Amygdala (tissue), 56 donors: ENCODE data around the gene MRPL43.
A peak's percentile ranks its signal among the peaks of the same experiment; 100 is the strongest.

Experiments used
- DNase-seq, 56 donors: peaks; one replicate each; lab custom pipeline; 2025; lab: John Stamatoyannopoulos, UW

Gene MRPL43

DNA sequence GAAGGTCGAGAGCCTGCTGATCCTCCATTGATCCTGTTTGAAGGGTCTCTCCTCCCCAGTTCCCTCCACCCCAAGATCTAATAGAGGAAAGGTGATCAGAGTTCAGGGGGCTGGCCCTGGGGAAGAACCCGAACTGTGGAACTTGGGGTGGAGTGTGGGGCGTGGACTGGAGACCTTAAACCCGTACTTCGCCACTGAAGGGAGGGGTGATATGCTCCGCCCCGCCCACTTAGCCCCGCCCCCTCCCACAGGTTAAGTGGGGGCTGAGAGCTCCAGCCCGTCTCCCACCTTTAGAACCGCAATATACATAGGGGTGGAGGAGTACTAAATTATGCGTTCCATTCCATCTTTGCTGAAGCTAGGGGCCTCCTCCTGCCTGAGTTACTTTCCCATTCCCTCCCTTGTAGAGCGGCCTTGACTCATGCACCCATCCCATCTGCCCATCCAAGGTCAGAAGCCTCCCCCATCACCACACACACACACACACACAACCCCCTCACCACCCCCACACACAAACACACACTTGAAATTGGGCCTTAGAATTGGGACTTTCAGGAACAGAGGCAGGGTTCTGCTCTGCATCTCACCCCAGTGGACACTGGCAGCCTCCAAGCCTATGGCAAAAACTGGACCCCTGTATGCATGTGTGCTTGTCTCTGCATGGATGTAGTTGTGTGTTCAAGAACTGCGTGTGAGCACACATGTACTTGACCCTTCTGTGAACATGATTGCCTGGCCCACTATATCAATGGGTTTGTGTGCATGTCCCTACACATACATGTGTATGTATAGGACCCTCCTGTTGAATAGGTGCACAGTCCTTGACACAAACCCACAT lies 17.0 kb downstream of the MRPL43 start:
- peak in 1 of 56 donors; percentile 37 for DNase-seq

DNA sequence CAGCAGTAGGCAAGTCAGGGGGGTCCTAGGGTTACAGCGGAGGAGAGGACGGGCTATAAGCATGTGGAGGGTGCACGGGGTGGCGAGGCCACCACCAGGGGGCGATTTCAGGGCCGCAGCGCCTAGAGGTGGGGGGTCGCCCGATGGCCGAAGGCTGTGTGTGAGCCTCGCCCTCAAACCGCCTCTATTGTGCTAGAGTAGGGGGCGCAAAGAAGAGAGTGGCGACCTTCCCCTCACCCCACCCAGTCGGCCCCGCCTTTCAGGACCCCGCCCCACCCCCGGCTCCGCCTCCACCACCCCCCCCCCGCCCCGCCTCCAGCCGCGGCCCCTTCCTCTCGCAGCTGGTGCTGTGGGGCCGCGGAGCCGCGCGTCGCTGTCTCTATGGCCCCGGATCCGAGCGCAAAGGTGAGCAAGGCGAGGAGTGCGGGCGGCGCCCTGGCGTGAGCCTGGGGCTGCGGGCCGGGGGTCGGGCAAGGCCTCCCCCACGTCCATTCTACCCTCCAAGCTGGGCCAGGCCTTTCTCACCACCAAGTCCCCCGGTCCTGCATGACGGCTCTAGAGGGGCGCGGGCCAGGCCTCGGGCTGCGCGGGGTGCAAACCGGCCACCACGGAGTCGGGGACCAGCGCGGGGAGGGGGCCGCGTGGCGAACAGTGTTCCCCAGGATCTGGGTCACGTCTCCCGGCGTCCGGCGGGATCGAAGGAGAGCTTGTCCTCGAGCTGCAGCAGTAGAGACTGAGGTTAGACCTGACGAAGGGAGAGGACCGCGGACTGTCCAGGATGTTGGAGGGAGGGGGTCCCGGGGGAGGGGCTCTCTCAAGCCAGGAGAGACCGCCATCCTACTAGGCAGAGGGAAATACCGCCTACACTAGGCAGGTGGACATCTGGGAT lies 17.9 kb downstream of the MRPL43 start, which contains the start of gene SEMA4G:
Gene SEMA4G, plus strand, starts transcription at position 318 of the 889 bp plus-strand sequence. CDS start 3,409 bp downstream, outside the sequence.
- peak in 15 of 56 donors; percentile 9 to 57 (median 29) for DNase-seq

DNA sequence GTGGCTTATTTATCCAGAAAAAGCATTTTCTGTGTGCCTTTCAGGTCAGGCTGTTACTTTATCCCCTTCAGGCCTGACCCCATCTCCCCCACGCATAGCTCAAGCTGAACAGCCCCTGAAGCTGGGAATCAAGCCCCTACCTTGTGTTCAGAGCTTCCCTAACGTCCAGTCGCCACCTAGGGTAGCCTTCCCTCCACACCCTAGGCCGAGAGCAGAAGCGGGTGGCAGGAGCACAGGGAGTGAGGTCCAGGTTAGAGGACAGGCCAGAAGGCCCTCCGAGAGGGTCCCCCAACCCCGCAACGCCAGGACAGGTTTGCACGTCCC lies 18.5 kb downstream of the MRPL43 start:
- DNase-seq = no peak

DNA sequence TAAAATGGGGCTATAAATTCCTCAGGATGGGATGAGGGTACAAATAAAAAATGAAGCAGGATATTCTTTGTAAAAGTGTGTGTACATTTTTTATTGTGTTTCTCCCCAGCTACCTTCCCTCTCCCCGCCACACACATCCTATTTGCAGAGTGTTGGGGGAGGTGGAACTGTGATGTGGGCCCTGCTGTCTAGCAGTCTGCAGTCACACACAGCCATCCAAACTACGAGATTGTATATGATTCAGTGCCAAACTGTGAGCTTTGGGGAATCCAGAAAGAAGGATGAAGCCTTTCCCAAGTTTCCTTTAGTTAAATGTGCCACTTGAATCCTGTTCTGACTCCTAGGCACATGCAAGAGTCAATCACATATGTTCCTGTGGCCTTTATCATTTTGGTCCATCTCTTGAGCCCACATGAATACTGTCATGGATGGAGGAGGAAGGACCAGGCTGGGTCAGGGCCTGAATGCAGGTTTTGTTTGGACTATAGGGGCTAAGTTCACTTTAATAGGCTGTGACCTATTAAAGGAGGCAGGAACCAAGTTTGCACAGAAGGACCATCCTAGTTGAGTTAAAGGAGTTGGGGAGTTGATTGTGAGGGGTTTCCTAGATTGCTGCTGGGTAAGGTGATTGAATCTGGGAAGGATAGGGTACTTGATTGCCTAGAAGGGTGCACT lies 19.1 kb downstream of the MRPL43 start:
- peak in 4 of 56 donors; percentile 6 to 22 (median 16) for DNase-seq

DNA sequence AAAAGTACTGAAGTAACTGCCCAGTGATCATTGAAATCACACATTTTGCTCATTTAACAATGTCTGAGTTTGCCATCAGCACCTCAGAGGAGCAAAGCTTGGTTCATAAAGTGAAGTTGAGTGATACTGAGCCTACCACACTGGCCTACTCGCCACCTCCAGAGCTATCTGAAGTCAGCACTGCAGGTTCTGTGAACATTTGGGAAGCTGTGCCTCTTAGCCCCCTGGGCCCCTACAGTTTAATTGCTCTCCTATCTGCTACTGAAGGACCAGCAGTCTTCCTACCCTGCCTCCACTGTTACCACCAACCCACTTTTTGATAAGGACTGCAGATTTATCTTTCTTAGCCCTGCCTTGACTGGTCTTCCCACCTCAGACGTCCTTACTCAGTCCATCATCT lies 20.0 kb downstream of the MRPL43 start:
- DNase-seq = no peak

DNA sequence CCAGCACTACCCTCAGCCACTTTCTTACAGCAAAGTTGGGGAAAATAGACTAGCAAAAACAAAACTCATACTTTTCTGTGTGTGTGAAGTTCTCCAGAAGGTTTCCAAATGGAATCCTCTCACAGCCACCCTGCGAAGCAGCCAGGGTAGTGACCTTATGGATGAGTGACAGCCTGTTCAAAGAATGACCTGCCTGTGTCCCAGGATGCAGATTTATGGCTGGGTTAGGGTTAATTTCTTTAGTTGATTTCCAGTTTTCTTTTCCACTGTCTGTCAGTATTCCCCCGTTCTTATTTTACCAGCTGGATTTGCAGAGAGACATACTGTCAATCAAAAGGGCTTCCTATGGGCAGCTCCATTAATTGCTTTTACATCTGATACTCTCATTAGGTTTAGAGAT lies 20.4 kb downstream of the MRPL43 start:
- DNase-seq = no peak

DNA sequence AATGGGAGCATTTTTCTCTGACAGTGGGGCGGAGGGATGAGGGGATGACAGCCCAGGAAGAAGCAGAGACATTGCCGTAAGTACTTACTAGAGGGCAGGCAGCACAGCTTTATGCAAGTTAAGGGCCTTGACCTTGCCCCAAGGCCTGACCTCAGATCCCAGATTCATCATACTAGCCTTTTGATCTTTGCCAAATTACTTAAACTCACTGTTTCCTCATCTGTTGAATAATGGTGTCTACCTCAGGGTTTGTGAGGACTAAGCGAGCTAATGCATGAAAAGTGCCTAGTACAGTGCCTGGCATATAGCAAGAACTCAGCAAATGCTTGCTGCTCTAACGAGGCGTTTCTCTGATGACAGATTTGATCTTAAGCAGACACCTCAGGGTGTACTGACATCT lies 21.5 kb downstream of the MRPL43 start:
- no peak for DNase-seq

DNA sequence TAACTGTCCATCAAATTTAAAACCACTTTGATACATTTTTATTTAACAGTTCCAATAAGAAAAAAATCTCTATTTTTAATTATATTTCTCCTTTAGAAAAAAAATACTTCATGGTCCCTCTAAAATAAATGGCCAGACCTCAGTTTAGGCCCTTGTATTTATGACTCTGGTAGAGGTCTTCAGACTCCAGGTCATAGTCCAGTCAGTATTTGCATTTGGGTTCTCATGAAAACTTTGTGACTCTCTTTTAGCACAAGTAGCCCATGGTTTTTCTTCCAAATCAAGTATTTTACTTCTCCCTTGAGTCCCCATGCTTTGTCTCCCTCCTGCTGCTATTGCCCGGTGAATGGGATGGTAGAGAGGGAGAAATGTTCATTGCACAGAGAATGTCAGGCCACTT lies 23.5 kb downstream of the MRPL43 start:
- DNase-seq = no peak

DNA sequence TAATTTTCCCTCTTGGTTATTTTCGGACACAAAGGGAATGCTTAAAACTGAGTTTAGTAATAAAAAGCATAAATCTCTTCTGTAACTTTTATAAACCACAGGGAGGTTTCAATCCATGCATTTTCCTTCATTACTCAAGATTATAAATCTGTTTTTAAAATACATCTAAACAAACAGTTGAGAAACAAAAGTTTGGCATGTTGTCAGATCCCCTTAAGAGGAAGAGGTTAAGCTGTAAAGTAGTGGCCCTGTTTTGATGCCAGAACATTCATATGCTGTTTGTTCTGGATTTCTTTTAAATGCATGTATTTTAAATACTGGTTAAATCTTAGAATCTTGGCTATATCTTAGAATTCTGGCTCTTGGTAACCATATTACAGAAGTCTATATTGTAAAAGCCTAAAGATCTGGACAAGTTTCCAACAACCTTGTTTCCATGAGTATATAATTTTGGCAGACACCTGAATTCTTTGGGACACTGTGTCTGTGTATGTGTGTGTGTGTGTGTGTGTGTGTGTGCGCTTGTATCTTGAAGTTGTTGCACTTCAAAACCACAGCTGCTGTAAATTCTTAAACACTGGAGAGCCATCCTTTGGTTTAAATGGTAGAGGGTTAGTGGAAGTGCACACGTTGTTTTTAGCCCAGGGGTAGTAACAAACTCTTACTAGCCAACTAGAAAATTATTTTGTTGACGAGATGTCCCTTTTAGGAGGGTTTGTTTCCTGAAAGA lies 24.8 kb downstream of the MRPL43 start:
- DNase-seq = no peak

DNA sequence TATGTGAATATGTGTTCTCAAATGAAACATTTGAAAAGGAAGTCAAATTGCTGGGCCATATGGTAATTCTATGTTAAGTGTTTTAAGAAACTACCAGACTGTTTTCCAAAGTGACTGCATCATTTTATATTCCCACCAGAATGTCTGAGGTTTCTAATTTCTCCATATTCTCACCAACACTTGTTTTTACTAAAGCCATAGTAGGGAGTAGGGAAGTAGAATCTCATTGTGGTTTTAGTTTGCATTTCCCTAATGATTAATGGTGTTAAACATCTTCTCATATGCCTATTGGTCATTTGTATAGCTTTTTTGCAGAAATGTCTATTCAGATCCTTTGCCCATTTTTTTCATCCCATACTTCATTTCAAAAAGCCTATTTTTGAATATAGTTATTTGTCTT lies 27.0 kb downstream of the MRPL43 start:
- DNase-seq = no peak

DNA sequence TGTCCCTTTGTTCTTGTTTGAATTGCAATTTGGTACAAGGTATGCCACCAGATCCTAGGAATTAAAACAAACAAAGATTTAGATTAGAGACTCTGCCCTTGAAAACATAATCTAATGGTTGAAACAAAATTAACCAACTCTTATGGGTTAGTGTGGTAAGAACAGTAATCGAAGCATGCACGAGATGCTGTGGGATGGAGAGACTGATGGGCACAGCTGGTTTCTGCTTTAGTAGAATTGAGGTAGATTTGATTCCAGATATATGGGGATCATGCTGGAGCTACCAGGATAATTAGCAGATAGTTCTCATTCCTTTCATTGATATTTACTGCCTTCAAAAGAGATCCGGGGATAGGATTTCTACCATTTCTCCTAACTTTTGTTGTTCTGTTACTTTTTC lies 38.4 kb downstream of the MRPL43 start:
- no peak for DNase-seq

DNA sequence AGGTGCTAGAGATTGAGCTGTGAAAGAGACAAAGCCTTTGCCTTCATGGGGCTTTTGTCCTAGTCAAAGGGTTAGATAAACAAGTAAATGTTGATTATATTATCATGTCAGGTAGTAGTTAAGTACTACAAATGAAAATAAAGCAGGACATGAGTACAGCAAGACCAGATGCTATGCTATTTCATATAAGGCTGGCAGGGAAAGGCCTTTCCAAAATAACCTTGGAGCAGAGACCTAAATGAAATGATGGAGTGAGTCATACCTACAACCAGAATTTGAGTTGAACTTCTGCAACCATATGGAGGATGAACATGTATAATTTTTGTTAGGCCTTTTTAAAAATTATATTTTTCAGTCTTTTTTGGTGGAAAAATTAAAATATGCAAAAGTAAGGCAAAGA lies 41.5 kb downstream of the MRPL43 start:
- DNase-seq = no peak

DNA sequence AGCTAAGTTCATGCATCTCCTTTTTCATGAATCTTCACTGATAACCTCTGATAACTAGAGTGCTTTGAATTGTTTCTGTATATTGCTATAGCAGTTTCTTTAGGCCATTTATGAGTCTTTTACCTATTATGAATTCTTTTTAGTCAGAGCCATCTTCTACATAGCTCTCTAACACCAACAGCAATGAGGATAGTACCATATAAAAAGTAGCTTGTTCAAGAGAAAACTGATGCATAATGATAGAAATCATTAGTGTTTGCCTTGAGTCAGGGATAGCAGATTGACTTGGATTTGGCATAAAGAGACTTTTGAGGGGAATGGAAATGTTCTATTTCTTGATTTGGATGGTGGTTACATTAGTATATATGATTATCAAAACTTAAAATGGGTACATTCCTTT lies 43.8 kb downstream of the MRPL43 start:
- DNase-seq = no peak

DNA sequence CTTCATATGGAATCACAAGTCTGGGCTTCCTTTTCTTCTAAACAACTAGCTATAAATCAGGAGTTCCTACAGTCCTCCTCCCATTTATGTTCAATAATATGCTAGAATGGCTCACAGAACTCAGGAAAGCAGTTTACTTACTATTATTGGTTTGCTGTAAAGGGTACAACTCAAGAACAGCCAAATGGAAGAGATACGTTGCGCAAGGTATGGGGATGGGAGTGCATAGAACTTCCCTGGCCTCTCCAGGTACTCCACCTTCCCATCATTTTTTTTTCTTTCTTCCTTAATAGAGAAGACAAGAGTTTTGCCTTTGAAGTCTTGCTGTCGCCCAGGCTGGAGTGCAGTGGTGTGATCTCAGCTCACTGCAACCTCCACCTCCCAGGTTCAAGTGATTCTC lies 45.1 kb downstream of the MRPL43 start:
- DNase-seq = no peak

DNA sequence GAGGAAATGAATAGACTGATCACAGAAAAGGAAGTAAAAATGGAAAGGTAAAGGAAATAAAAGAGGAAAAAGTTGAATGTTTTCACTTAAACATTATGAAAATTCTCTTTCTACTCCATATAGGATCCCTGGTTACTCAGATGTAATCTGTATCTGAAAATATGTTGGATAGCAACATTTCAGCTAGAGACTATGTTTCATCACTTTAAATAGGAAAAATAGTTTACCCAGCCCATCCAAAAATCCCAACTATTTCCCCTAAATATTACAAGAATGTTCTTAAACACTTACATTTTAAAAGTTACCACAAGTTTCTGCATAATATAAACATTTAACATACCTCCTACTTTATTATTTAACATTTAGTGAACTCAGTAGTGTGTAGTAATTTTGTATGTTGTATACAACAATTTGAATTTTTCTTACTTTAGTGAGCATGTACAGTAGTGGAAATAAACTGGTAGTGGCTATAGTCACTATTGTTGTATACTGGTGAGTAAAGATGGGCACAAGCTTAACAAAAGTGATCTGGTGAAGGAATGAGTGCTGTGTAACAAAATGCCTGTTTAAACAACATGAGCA lies 47.4 kb downstream of the MRPL43 start:
- DNase-seq = no peak
